PC-3 (cell line): Measurements from ENCODE around the gene MGAT3. TPM values are rescaled to one million over a fixed set of nuclear protein-coding genes. Genes with fewer than 3 reads are reported as not detected.

Experiments
- ATAC-seq: fragments of 200-7000 bp; cut with Tn5 transposase; 2 replicates; pipeline ENCODE4 v1.9.1; 2020; ENCODE audit warnings: mild to moderate bottlenecking, moderate library complexity
- BruUV-seq: library from RNA; stranded (reverse); fragments of 400-500 nt; replicated peaks from 2 replicates; lab custom pipeline; 2021; lab: Mats Ljungman, UMichigan
- CTCF ChIA-PET: fragments of 300-600 bp; sonication (Branson Sonifier 250); formaldehyde crosslinking; loops from one replicate; lab custom pipeline; 2022; ENCODE audit warnings: antibody characterized with exemption; lab: Charles Lee
- POLR2A ChIA-PET: fragments of 300-600 bp; sonication (Branson Sonifier 250); formaldehyde crosslinking; loops from one replicate; lab custom pipeline; 2022; ENCODE audit warnings: antibody characterized with exemption; ENCODE audit not compliant: unreplicated experiment; lab: Charles Lee
- DNase-seq: peaks from one replicate; pipeline ENCODE4 v3.0.0-alpha.2; 2015
- H2AFZ ChIP-seq: fragments of 300-600 bp; sonication (generic); 2 replicates; pipeline ENCODE4 v1.6.0; 2016; ENCODE audit warnings: antibody characterized with exemption, low read length
- H3F3A ChIP-seq: fragments of 300-600 bp; sonication (generic); one replicate; pipeline ENCODE4 v1.6.0; 2017; ENCODE audit warnings: antibody characterized with exemption, low read length, control low read depth, mild to moderate bottlenecking; ENCODE audit not compliant: unreplicated experiment
- H3K27ac ChIP-seq: fragments of 300-600 bp; sonication (generic); 2 replicates; pipeline ENCODE4 v1.5.1; 2016; ENCODE audit warnings: mild to moderate bottlenecking, low read length
- H3K27me3 ChIP-seq: fragments of 300-600 bp; sonication (generic); 2 replicates; pipeline ENCODE4 v1.6.1; 2016; ENCODE audit warnings: low read length, mixed read lengths
- H3K36me3 ChIP-seq: fragments of 300-600 bp; sonication (generic); 2 replicates; pipeline ENCODE4 v1.6.1; 2016; ENCODE audit warnings: low read depth, mixed run types, low read length, mixed read lengths
- H3K4me1 ChIP-seq: fragments of 300-600 bp; sonication (generic); 2 replicates; pipeline ENCODE4 v1.5.1; 2016; ENCODE audit warnings: low read length; ENCODE audit not compliant: insufficient read depth
- H3K4me2 ChIP-seq: fragments of 300-600 bp; sonication (generic); 2 replicates; pipeline ENCODE4 v1.6.0; 2016; ENCODE audit warnings: low read length
- H3K4me3 ChIP-seq: fragments of 300-600 bp; sonication (generic); 2 replicates; pipeline ENCODE4 v1.5.1; 2016; ENCODE audit warnings: mild to moderate bottlenecking, low read length, mixed read lengths
- H3K79me2 ChIP-seq: fragments of 300-600 bp; sonication (generic); 2 replicates; pipeline ENCODE4 v1.6.1; 2017; ENCODE audit warnings: low read length, mixed read lengths
- H3K9ac ChIP-seq: fragments of 300-600 bp; sonication (generic); 2 replicates; pipeline ENCODE4 v1.6.0; 2016; ENCODE audit warnings: mild to moderate bottlenecking, low read length
- H3K9me2 ChIP-seq: fragments of 300-600 bp; sonication (generic); replicated peaks from 2 replicates; pipeline ENCODE4 v1.6.1; 2016; ENCODE audit warnings: mixed run types, low read length, mixed read lengths
- H3K9me3 ChIP-seq: fragments of 300-600 bp; sonication (generic); 2 replicates; pipeline ENCODE4 v1.6.1; 2016; ENCODE audit warnings: low read length, mixed read lengths
- H4K20me1 ChIP-seq: fragments of 300-600 bp; sonication (generic); 2 replicates; pipeline ENCODE4 v1.6.1; 2016; ENCODE audit warnings: low read length, mixed read lengths
- CTCF ChIP-seq: fragments of 300-600 bp; sonication (generic); conservative IDR thresholded peaks from 2 replicates; pipeline ENCODE4 v1.5.1; 2017; ENCODE audit warnings: antibody characterized with exemption, low read depth, mild to moderate bottlenecking, low read length
- EZH2 ChIP-seq: fragments of 300-600 bp; sonication (generic); IDR thresholded peaks from one replicate; pipeline ENCODE4 v1.6.1; 2017; ENCODE audit warnings: antibody characterized with exemption, mild to moderate bottlenecking, low read length; ENCODE audit not compliant: unreplicated experiment
- EZH2phosphoT487 ChIP-seq: fragments of 300-600 bp; sonication (generic); IDR thresholded peaks from 2 replicates; pipeline ENCODE4 v1.6.1; 2018; ENCODE audit warnings: mild to moderate bottlenecking, antibody characterized with exemption, low read length, borderline replicate concordance
- intact Hi-C: fragments of 100-400 bp; cut with micrococcal nuclease; formaldehyde crosslinking; loops from 2 replicates; pipeline ENCODE4 v1.9.0; 2023
- total RNA-seq: library from RNA; depleted of rRNA; stranded (reverse); fragments of >200 nt; gene quantifications from 2 replicates; pipeline ENCODE4 v1.2.3, GENCODE V29; 2014

Gene MGAT3
- total RNA-seq, 1 experiment from 2014 or later = not detected

- H3K79me2 ChIP-seq = no peaks in the 10 kb centered on the region
- no peaks in the 10 kb centered on the region for H4K20me1 ChIP-seq
- H3F3A ChIP-seq = no peaks in the 10 kb centered on the region
- BruUV-seq = no TSS peak
- no peak overlapping the region for H3K9ac ChIP-seq
- no peaks in the 10 kb centered on the region for H3K27me3 ChIP-seq
- peaks cover 9% of the 10 kb centered on the region for H3K4me1 ChIP-seq
- no peak overlapping the region for H3K27ac ChIP-seq
- no peak overlapping the region for H2AFZ ChIP-seq
- TF ChIP-seq CTCF = no peak
- TF ChIP-seq EZH2phosphoT487 = no peak
- no peak for TF ChIP-seq EZH2
- no peaks in the 10 kb centered on the region for H3K36me3 ChIP-seq
- H3K4me2 ChIP-seq = no peak overlapping the region
- no peak overlapping the region for H3K4me3 ChIP-seq
- no peaks in the 10 kb centered on the region for H3K9me3 ChIP-seq
- no peak for ATAC-seq
- DNase-seq = no peak
- intact Hi-C loops = loop anchor here (10.0 kb wide), 1 partner anchor 61 kb away; no protein-coding TSS in a partner anchor
- ChIA-PET CTCF (no interaction called here), POLR2A (no interaction called here)
- no peaks in the 10 kb centered on the region for H3K9me2 ChIP-seq
Observed at GRCh38 chr22:39434243-39434653, 22.6 kb upstream of the MGAT3 start.

GRCh38 chr22:39434721-39435120 is 22.1 kb upstream of the MGAT3 start:
- no peak overlapping the region for H2AFZ ChIP-seq
- ChIA-PET CTCF (no interaction called here), POLR2A (no interaction called here)
- no peak for DNase-seq
- H3K27ac ChIP-seq = no peak overlapping the region
- no peaks in the 10 kb centered on the region for H3K36me3 ChIP-seq
- no peak for TF ChIP-seq EZH2
- no peak for TF ChIP-seq CTCF
- TF ChIP-seq EZH2phosphoT487 = no peak
- H3K4me3 ChIP-seq = no peak overlapping the region
- intact Hi-C loops = loop anchor here (10.0 kb wide), 1 partner anchor 60 kb away; no protein-coding TSS in a partner anchor
- peaks cover 12% of the 10 kb centered on the region for H3K4me1 ChIP-seq
- no TSS peak for BruUV-seq
- no peaks in the 10 kb centered on the region for H3K79me2 ChIP-seq
- H3K4me2 ChIP-seq = no peak overlapping the region
- ATAC-seq = no peak
- H3K9me2 ChIP-seq = no peaks in the 10 kb centered on the region
- no peaks in the 10 kb centered on the region for H3K27me3 ChIP-seq
- no peaks in the 10 kb centered on the region for H3K9me3 ChIP-seq
- no peak overlapping the region for H3K9ac ChIP-seq
- H4K20me1 ChIP-seq = no peaks in the 10 kb centered on the region
- no peaks in the 10 kb centered on the region for H3F3A ChIP-seq

GRCh38 chr22:39435616-39436015 is 21.2 kb upstream of the MGAT3 start:
- H3K4me1 ChIP-seq = peaks cover 12% of the 10 kb centered on the region
- no peaks in the 10 kb centered on the region for H3K36me3 ChIP-seq
- ATAC-seq (no peak), DNase-seq (no peak)
- H2AFZ ChIP-seq = no peak overlapping the region
- ChIA-PET CTCF (no interaction called here), POLR2A (no interaction called here)
- H3K4me2 ChIP-seq = no peak overlapping the region
- H3K9me2 ChIP-seq = no peaks in the 10 kb centered on the region
- no TSS peak for BruUV-seq
- intact Hi-C loops = loop anchor here (10.0 kb wide), 1 partner anchor 59 kb away; no protein-coding TSS in a partner anchor
- no peak overlapping the region for H3K9ac ChIP-seq
- no peak overlapping the region for H3K4me3 ChIP-seq
- H3K9me3 ChIP-seq = no peaks in the 10 kb centered on the region
- no peaks in the 10 kb centered on the region for H3K27me3 ChIP-seq
- H3F3A ChIP-seq = no peaks in the 10 kb centered on the region
- H3K27ac ChIP-seq = no peak overlapping the region
- no peak for TF ChIP-seq EZH2
- no peak for TF ChIP-seq CTCF
- TF ChIP-seq EZH2phosphoT487 = no peak
- H4K20me1 ChIP-seq = no peaks in the 10 kb centered on the region
- no peaks in the 10 kb centered on the region for H3K79me2 ChIP-seq
